ENCODE measurements around the gene NRXN3. TPM values are rescaled to one million over a fixed set of nuclear protein-coding genes. Genes with fewer than 3 reads are reported as not detected.

The NRXN3 gene
- total RNA-seq, 1 experiment from 2014 or later = not detected

DNA sequence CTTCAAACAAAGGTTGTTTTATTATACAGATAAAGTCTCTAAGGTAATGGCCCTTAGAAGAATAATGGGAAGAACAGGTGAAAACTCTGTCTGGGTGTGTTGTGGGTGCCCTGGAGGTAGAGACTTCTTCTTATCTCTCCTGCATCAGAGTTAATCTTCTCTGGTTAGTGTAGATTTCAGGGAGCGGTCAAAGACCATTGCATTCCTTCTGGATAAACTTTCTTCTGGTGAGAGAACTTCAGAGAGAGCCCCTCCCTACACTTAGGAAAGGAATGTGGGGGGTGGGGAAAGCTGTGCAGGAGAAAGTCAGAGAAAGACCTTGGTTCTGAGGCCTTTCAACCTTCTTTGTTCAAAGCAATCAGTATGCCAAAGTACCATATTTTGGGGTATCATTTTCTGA, 1382.6 kb downstream of the NRXN3 start (continued):
- TF ChIP-seq, protein P1, sequence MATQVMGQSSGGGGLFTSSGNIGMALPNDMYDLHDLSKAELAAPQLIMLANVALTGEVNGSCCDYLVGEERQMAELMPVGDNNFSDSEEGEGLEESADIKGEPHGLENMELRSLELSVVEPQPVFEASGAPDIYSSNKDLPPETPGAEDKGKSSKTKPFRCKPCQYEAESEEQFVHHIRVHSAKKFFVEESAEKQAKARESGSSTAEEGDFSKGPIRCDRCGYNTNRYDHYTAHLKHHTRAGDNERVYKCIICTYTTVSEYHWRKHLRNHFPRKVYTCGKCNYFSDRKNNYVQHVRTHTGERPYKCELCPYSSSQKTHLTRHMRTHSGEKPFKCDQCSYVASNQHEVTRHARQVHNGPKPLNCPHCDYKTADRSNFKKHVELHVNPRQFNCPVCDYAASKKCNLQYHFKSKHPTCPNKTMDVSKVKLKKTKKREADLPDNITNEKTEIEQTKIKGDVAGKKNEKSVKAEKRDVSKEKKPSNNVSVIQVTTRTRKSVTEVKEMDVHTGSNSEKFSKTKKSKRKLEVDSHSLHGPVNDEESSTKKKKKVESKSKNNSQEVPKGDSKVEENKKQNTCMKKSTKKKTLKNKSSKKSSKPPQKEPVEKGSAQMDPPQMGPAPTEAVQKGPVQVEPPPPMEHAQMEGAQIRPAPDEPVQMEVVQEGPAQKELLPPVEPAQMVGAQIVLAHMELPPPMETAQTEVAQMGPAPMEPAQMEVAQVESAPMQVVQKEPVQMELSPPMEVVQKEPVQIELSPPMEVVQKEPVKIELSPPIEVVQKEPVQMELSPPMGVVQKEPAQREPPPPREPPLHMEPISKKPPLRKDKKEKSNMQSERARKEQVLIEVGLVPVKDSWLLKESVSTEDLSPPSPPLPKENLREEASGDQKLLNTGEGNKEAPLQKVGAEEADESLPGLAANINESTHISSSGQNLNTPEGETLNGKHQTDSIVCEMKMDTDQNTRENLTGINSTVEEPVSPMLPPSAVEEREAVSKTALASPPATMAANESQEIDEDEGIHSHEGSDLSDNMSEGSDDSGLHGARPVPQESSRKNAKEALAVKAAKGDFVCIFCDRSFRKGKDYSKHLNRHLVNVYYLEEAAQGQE (IDR thresholded peaks at IDR 0.05; ENCODE audit: low read depth) = no peak
- TF ChIP-seq CEBPB (IDR thresholded peaks at IDR 0.05; ENCODE audit: low read depth) = no peak
- TF ChIP-seq, protein P2, sequence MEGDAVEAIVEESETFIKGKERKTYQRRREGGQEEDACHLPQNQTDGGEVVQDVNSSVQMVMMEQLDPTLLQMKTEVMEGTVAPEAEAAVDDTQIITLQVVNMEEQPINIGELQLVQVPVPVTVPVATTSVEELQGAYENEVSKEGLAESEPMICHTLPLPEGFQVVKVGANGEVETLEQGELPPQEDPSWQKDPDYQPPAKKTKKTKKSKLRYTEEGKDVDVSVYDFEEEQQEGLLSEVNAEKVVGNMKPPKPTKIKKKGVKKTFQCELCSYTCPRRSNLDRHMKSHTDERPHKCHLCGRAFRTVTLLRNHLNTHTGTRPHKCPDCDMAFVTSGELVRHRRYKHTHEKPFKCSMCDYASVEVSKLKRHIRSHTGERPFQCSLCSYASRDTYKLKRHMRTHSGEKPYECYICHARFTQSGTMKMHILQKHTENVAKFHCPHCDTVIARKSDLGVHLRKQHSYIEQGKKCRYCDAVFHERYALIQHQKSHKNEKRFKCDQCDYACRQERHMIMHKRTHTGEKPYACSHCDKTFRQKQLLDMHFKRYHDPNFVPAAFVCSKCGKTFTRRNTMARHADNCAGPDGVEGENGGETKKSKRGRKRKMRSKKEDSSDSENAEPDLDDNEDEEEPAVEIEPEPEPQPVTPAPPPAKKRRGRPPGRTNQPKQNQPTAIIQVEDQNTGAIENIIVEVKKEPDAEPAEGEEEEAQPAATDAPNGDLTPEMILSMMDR (IDR thresholded peaks at IDR 0.05 in 2 of 3, conservative IDR thresholded peaks at IDR 0.05 in 1 of 3; ENCODE audit: borderline replicate concordance in 1 of 3, insufficient read depth in 1 of 3, low read depth in 2 of 3, low read length in 2 of 3) = no peak
- TF ChIP-seq, protein P3, sequence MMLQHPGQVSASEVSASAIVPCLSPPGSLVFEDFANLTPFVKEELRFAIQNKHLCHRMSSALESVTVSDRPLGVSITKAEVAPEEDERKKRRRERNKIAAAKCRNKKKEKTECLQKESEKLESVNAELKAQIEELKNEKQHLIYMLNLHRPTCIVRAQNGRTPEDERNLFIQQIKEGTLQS (IDR thresholded peaks at IDR 0.05) = no peak

DNA sequence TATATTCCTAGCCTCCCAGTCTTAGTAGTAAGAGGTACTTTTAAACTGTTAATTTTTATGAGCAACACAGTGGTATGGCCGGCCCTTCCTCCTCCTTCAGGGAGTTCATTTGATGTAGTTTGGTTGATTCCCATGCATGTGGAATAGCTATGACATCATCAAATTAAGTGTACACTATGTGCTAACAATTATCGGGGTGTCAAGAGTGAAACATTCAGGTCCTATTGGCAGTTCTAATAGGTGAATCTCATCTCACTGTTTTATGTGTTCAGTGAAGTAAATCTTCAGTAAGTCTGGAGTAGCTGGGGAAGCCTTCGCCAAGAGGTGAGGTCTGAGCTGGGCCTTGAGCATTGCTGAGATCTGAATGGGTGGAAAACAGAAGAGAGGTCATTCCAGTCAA, 1384.6 kb downstream of the NRXN3 start:
- H2AFZ ChIP-seq (ENCODE audit: low read depth, low read length, poor library complexity, severe bottlenecking) = no peak overlapping the region
- H3K79me2 ChIP-seq (ENCODE audit: insufficient read depth, low read length) = no peaks in the 10 kb centered on the region
- H3K9me3 ChIP-seq (ENCODE audit: control insufficient read depth in 1 of 2, insufficient read depth in 1 of 2, low read depth in 1 of 2, low read length in 2 of 2) = peaks cover 7 to 21% of the 10 kb centered on the region in 2 experiments; a peak in 2 of 4 replicates
- no peaks in the 10 kb centered on the region for H3K36me3 ChIP-seq (ENCODE audit: control insufficient read depth in 1 of 2, insufficient read depth in 2 of 2, low read length in 2 of 2)
- H3K9ac ChIP-seq (ENCODE audit: low read length) = no peak overlapping the region
- H3K4me3 ChIP-seq (replicated peaks in 1 of 2; ENCODE audit: low read depth in 1 of 2, low read length in 2 of 2) = no peak overlapping the region
- H4K20me1 ChIP-seq (ENCODE audit: insufficient read depth) = no peaks in the 10 kb centered on the region
- intact Hi-C loops (cut with micrococcal nuclease) = no loop called here
- RAD21 ChIA-PET (ENCODE audit: low non-redundant PET in 1 of 2, low total read pairs in 2 of 2, uncharacterized antibody in 2 of 2, unreplicated experiment in 2 of 2) = no interaction called here
- CTCF ChIA-PET = no interaction called here
- DNase-seq (ENCODE audit: low read depth, low spot score) (no peak), ATAC-seq (no peak)
- no peak overlapping the region for H3K4me2 ChIP-seq (ENCODE audit: low read length)
- no peak overlapping the region for H3K27ac ChIP-seq (ENCODE audit: low read depth, low read length)
- POLR2A ChIA-PET = no interaction called here
- no peaks in the 10 kb centered on the region for H3K4me1 ChIP-seq (ENCODE audit: control insufficient read depth in 1 of 2, insufficient read depth in 2 of 2, low read length in 2 of 2)
- no TSS peak for BruUV-seq (replicated peaks)
- no peaks in the 10 kb centered on the region for H3K27me3 ChIP-seq (ENCODE audit: insufficient read depth, low read length)
- H3K9me2 ChIP-seq (ENCODE audit: insufficient read depth) = no peaks in the 10 kb centered on the region
- TF ChIP-seq CEBPB (IDR thresholded peaks at IDR 0.05; ENCODE audit: low read depth) (no peak), SP1 (IDR thresholded peaks at IDR 0.05; ENCODE audit: low read depth) (no peak), SRF (IDR thresholded peaks at IDR 0.05; ENCODE audit: low read depth) (no peak), RAD21 (IDR thresholded peaks at IDR 0.05; ENCODE audit: low read depth) (no peak), CBX3 (IDR thresholded peaks at IDR 0.05; ENCODE audit: low read depth) (no peak), YY1 (IDR thresholded peaks at IDR 0.05; ENCODE audit: extremely low read depth, insufficient replicate concordance, low read depth, low read length) (no peak), JUND (IDR thresholded peaks at IDR 0.05) (no peak), SIN3A (IDR thresholded peaks at IDR 0.05; ENCODE audit: low read depth) (no peak), EGR1 (IDR thresholded peaks at IDR 0.05; ENCODE audit: low read depth) (no peak), ELF1 (IDR thresholded peaks at IDR 0.05; ENCODE audit: borderline replicate concordance, low read depth) (no peak), POLR2AphosphoS5 (IDR thresholded peaks at IDR 0.05; ENCODE audit: low read depth, low read length) (no peak), POLR2A (IDR thresholded peaks at IDR 0.05; ENCODE audit: borderline replicate concordance, extremely low read depth, insufficient read depth, insufficient read length) (no peak), ZFX (IDR thresholded peaks at IDR 0.05) (no peak), EZH2 (IDR thresholded peaks at IDR 0.05) (no peak)
- TF ChIP-seq, protein P4, sequence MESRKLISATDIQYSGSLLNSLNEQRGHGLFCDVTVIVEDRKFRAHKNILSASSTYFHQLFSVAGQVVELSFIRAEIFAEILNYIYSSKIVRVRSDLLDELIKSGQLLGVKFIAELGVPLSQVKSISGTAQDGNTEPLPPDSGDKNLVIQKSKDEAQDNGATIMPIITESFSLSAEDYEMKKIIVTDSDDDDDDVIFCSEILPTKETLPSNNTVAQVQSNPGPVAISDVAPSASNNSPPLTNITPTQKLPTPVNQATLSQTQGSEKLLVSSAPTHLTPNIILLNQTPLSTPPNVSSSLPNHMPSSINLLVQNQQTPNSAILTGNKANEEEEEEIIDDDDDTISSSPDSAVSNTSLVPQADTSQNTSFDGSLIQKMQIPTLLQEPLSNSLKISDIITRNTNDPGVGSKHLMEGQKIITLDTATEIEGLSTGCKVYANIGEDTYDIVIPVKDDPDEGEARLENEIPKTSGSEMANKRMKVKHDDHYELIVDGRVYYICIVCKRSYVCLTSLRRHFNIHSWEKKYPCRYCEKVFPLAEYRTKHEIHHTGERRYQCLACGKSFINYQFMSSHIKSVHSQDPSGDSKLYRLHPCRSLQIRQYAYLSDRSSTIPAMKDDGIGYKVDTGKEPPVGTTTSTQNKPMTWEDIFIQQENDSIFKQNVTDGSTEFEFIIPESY (IDR thresholded peaks at IDR 0.05; ENCODE audit: extremely low read depth, insufficient replicate concordance, low read length) = no peak
- TF ChIP-seq, protein P5, sequence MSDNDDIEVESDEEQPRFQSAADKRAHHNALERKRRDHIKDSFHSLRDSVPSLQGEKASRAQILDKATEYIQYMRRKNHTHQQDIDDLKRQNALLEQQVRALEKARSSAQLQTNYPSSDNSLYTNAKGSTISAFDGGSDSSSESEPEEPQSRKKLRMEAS (IDR thresholded peaks at IDR 0.05) = no peak
- TF ChIP-seq, protein P3 (IDR thresholded peaks at IDR 0.05) = no peak

All from HCT116 (cell line).